NCI-H146 treated with DMSO at 0.1 percent for 48 hours (cell line): ENCODE data around the gene ATG2A.
"Not testable (repeated sequence)": the region's sequence is repeated elsewhere in the genome, so short reads cannot be mapped to it uniquely, and the experiment has no call there.

Source experiments
- DNase-seq: peaks from one replicate; lab custom pipeline; 2025; ENCODE audit not compliant: unreplicated experiment; lab: John Stamatoyannopoulos, UW

The ATG2A gene

DNA sequence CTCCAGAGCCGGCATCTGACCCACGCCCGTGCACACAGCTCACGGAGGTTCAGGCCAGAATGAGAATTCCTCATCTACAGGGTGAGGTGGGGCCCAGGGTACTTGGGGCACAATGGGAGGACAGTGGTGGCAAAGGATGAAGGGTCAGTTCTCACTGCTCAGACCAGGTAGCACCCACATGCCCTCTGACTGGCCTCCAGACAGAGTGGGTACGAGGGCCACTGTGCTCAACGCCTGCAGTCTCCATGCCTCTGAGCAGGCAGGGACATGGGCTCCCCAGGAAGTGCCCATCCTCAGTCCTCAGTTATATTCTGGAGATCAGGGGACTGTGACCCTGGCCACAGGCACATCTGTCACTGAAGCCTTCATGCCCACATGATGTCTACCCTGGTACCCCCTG lies 59.5 kb downstream of the ATG2A start:
- no peak for DNase-seq

- DNase-seq = no peak
Measured at GRCh38 chr11:64856382-64857227, 60.4 kb downstream of the ATG2A start.

DNA sequence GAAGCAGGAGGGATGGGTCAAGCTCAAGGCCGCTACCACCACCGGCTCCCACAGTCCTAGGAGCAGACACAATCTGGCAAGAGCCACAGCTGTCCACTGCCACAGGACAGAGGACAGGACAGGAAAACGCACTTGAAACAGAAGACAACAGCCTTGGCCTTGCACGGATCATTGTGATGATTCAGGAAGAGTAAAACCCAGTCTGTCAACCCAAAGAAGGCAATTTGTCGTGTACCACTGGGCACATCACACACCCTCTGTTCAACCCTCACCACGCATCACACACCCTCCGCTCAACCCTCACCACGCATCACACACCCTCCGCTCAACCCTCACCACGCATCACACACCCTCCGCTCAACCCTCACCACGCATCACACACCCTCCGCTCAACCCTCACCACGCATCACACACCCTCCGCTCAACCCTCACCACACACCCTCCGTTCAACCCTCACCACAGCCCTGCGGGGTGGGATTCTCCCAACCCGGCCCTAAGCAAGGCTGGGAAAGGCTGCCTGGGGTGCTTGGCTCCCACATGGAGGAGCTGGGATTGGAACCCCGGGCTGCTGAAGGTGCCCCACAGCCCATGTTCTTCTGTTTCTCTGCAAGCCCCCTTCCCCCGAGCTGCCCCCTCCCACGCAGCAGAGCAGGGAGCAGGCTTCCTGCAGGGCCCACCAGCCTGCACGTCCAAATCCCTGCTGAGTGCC lies 61.3 kb downstream of the ATG2A start:
- DNase-seq = no peak

- no peak for DNase-seq
Measured at GRCh38 chr11:64854534-64855502, 62.2 kb downstream of the ATG2A start.

GRCh38 chr11:64854157-64854533 lies 62.9 kb downstream of the ATG2A start:
- no peak for DNase-seq

DNA sequence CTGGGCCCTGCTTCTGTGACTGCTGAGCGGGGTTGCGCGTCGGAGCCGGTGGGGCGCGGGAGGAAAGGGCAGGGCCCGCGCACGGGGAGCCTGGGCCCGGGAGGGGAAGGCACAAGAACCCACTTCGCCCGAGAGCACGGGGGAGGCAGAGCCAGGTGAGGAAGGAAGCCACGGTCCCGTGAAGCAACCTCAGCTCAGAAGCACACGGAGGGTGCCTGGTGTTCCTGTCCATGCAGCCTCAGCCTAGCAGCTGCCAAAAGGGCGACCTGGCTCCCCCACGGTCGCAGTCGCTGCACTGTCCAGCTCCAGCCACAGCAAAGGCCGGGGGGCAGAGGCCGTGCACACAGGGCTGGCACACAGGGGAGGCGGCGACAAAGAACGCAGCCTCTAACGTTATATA lies 63.3 kb downstream of the ATG2A start:
- DNase-seq = no peak

DNA sequence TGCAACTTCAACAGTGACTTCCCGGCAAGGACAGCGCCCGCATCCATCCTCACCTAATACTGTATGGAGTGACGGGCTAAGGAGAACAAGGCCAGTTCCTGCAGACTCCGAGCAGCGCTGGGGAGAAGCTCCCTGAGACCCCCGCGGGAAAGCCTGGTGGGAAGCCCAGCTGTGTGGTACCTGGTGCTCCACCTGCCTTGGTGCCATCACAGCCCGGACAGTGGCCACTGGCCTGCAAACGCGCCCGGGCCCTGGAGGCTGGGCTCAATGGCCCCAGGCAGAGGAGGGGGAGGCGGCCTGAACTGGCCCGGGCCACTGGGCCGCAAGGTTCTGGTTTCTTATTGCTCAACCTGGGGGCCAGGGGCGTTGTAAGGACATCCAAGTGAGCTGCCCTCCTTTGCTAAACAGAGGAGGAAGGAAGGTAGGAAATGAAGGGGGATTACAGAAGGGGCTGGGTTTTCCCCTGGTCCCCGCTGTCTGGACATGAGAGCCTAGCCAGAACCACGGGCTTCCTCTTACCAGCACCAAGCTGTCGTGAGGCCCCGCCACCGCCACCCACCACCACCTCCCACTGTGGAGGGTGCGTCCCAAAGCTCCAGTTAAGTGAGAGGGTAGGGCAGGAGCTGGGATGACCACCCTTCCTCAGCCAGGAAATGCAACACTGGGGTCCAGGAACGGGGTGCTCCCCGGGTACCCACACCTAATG lies 64.1 kb downstream of the ATG2A start:
- DNase-seq = no peak

GRCh38 chr11:64851831-64852351 lies 65.1 kb downstream of the ATG2A start:
- no peak for DNase-seq

- no peak for DNase-seq
Measured at GRCh38 chr11:64850979-64851567, 65.9 kb downstream of the ATG2A start.

- no peak for DNase-seq
Measured at GRCh38 chr11:64849598-64850356, 67.2 kb downstream of the ATG2A start.

- DNase-seq = no peak
Measured at GRCh38 chr11:64848826-64849597, 68.0 kb downstream of the ATG2A start.

GRCh38 chr11:64848214-64848825 lies 68.7 kb downstream of the ATG2A start:
- no peak for DNase-seq

DNA sequence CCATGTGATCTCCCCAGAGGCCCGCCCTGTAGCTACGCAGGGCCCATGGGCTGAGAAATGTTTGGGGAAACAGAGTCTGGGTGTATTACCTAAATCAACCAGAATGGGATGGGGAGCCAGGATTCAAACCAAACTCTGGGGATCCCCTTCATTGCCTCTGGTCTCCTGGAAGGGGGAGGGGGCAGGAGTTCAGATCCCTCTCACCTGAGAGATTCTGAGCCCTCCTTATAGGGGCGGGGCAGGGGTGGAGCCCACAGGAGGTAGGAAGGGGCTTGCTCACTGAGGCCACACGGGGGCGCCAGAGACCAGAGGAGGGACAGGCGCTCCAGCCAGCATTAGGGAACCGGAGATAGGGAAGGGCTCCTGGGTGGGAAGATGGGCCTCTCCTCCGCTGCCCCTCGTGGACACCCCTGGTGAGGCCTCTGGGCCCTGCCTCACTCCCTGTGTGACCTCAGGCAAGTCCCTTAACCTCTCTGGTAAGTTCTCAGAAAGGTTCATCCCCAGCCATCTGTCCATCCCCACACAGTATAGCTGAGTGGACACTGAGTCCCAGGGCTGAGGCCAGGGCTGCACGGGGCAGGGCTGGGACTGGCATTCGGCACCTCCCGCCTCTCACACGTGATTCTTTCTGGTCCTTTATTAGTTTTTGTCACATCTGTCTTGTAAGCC lies 69.9 kb downstream of the ATG2A start:
- peak; percentile 85 for DNase-seq

DNA sequence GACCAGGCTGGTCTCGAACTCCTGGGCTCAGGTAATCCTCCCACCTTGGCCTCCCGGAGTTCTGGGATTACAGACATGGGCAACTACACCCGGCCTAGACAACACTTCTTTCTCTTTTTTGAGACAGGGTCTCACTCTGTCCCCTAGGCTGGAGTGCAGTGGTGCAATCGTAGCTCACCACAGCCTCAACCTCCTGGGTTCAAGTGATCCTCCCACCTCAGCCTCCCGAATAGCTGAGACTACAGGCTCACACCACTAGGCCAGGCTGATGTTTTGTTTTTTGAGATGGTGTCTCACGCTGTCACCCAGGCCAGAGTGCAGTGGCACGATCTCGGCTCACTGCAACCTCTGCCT lies 71.3 kb downstream of the ATG2A start:
- DNase-seq = not testable (repeated sequence)

- no peak for DNase-seq
Measured at GRCh38 chr11:64845129-64845775, 71.8 kb downstream of the ATG2A start.
